Fibroblast of the aortic adventitia (primary cell): ENCODE data around the gene ST8SIA1. TPM values are rescaled to one million over a fixed set of nuclear protein-coding genes. Genes with fewer than 3 reads are reported as not detected.

ENCODE experiments used
- DNase-seq: peaks from one replicate; pipeline ENCODE4 v3.0.0-alpha.2; 2010; ENCODE audit warnings: low read depth
- H3K4me3 ChIP-seq: 2 replicates; pipeline ENCODE4 v1.5.1; 2011; ENCODE audit warnings: low read depth, mild to moderate bottlenecking, control low read depth, low read length, moderate library complexity
- CTCF ChIP-seq: IDR thresholded peaks from 2 replicates; pipeline ENCODE4 v1.5.1; 2011; ENCODE audit warnings: mild to moderate bottlenecking, low read length, control low read depth, inconsistent platforms; ENCODE audit not compliant: insufficient read depth
- total RNA-seq: library from RNA; depleted of rRNA; stranded (reverse); fragments of >200 nt; gene quantifications from 2 replicates; pipeline ENCODE4 v1.2.3, GENCODE V29; 2012; ENCODE audit warnings: low replicate concordance

Gene ST8SIA1
- total RNA-seq, 1 donor = 13.7 TPM

GRCh38 chr12:22321638-22322037 is 12.9 kb downstream of the ST8SIA1 start:
- no peak for TF ChIP-seq CTCF
- no peak overlapping the region for H3K4me3 ChIP-seq
- peak; percentile 10 for DNase-seq

GRCh38 chr12:22321018-22321605 is 13.4 kb downstream of the ST8SIA1 start:
- no peak overlapping the region for H3K4me3 ChIP-seq
- DNase-seq = no peak
- no peak for TF ChIP-seq CTCF

- no peak overlapping the region for H3K4me3 ChIP-seq
- peak; percentile 12 for DNase-seq
- TF ChIP-seq CTCF = no peak
These were observed 16.3 kb downstream of the ST8SIA1 start for GRCh38 chr12:22318108-22318737.

- no peak overlapping the region for H3K4me3 ChIP-seq
- no peak for DNase-seq
- TF ChIP-seq CTCF = no peak
These were observed 20.6 kb downstream of the ST8SIA1 start for GRCh38 chr12:22313963-22314330.

GRCh38 chr12:22313286-22313962 is 21.1 kb downstream of the ST8SIA1 start:
- no peak for TF ChIP-seq CTCF
- no peak overlapping the region for H3K4me3 ChIP-seq
- no peak for DNase-seq

- TF ChIP-seq CTCF = no peak
- no peak overlapping the region for H3K4me3 ChIP-seq
- DNase-seq = peak; percentile 45
These were observed 22.2 kb downstream of the ST8SIA1 start for GRCh38 chr12:22312336-22312735.
